ENCODE measurements around the gene GPS1.

Gene GPS1

DNA sequence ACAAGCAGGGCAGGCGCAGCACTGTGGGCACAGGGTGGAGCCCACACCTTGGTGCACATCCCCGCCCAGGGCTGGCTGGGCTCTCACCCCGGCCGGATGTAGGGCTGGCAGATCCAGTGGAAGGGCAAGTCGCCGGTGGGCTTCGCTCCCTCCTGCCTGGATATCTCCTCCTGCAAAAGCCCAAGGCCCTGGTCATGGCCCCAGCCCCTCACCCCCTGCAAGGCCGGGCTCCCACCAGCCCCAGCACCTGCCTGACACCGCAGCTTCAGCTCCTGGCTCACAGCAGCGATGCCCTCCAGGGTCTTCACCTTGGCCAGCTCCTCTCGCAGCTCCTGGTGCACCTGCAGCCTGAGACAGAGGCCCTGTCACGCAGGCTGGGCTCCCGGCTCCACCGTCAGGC lies 8.9 kb downstream of the GPS1 start:
- no peak for DNase-seq

DNA sequence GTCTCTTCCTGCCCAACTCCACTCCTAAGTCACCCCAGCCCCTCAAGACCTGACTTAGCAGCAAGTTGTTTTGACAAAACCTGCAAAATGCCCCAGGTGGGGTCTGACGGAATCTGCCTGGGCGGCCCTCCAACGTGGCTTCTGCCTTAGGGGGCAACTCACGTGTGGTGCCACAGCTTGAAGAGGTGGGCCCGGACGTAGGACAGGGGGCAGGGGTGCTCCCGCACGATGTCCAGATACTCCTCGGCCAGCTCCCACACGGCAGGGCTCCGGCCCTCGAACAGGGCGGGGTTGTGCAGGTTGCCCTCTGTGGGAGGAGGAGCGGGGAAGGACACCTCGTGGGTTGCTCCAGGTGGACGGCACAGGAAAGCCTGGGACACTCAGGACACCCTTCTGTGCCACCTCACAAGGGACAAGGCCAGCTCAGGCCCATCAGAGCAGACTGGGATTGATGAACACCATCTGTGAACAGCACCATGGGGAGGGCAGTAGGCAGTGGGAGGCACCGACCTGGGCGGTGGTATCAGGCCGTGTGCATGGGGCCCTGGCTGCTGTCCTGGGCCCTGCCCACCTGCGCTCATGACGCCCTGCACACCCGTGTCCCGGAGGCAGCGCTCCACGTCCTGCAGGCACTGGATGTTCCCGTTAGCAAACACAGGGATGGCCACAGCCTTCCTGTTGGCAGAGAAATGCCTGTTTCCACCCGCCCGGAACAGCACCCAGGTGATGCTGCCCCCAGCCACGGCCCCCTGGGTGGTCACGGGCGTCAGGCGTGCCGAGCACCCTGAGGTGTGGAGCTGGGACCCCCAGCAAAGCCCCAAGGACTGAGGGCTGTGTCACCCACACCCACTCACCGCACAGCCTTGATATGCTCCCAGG lies 9.6 kb downstream of the GPS1 start:
- DNase-seq = no peak

DNA sequence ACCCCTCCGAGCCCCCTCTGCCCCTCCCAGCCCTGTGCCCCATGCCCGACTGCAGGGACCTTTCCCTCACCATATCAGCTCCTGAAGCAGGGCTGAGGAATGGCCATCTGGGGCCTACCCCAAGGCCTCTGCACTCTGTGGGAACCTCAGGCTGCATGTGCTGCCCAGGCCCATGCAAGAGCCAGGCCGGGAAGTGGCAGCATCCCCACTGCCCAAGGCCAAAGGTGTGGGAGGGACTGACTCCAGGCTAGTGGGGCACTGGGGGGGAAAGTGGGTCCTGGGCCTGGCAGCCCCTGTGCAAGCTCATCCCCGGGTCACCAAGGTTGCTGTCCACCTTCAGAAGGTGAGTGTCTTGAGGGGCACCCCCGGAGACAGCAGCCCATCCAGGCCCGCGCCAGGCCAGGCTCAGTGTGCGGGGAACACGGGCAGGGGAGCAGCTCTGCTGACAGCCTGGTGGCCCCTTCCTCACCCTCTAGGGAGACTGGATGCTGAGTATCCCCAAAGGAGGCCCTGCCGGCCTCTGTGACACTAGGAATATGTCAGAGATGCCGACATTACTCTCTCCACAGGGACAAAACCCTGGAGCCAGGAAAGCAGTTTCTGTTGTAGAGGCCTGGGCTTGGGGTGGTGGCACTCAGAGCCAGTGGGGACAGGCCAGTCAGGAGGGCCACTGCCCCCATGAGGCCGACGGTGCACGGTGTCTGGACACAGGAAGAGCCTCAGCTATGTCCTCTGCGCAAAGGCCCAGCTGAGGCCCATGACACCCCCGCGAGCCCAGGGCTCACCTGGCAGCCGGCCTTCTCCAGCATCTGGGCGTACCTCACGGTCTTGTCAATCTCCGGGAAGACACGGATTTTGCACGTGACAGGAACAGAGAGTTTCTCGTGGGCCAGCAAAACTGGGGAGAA lies 10.6 kb downstream of the GPS1 start:
- no peak for DNase-seq

DNA sequence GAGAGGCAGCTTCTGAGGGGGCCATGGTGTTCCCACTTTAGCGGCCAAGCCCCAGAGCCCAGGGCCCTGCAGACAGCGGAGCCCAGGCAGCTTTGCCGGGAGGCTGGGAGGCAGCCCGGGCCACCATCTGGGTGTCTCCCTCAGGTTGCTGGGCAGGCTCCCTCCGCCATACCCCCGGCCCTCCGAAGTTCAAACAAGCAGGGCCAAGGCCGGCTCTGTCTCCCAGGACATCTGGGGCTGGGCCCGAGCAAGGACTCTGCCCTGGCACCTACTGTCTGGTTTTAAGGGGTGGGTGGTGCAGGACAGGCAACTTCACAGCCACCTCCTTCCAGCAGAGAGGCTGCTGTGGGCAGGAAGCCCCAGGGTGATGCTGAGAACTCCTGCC lies 11.3 kb downstream of the GPS1 start:
- DNase-seq = no peak

DNA sequence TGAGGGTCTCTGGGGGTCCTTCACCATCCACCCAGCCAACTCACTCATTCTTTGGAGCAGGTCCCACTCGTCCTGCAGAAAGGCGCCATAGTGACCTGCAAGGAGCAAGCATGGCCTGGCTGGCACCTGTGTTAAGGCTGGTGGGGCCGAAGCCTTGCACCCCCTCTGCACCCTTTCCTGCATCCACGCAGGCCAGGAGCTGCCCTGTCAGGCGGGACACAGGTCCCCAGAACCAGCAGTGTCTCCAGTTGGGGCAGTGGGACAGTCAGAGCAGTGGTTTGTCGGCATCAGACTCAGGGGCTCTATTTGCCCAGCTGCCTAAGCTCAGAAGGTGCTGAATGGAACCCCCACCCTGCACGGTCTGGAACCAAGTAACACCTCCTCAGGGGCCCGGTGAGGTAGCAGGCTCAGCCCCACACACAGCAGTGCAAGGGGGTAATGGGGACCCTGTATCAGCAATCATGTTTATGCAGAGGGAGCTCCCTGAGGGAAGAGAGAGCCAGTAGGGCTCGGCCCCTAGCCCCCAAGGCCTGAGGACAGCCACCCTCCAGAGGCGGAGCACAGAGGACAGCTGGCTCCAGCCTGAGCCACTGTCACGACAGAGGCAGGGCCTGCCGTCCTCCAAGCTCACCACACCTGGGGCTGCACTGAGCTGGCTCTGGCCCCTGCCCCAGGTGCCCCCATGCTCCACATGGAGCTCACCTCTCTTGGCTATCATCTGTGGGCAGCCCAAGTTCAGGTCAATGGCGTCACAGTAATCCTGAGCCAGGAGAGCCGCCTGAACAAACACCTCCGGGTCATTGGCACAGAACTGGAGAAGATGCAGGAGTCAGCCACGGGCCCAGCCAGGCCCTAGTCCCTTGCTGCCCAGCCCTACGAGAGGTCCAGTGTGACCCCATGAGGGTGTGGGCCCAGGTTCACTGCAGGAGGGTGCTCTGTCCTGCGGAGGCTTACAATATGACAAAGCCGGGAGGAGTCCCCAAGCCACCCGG lies 12.0 kb downstream of the GPS1 start:
- DNase-seq = no peak

DNA sequence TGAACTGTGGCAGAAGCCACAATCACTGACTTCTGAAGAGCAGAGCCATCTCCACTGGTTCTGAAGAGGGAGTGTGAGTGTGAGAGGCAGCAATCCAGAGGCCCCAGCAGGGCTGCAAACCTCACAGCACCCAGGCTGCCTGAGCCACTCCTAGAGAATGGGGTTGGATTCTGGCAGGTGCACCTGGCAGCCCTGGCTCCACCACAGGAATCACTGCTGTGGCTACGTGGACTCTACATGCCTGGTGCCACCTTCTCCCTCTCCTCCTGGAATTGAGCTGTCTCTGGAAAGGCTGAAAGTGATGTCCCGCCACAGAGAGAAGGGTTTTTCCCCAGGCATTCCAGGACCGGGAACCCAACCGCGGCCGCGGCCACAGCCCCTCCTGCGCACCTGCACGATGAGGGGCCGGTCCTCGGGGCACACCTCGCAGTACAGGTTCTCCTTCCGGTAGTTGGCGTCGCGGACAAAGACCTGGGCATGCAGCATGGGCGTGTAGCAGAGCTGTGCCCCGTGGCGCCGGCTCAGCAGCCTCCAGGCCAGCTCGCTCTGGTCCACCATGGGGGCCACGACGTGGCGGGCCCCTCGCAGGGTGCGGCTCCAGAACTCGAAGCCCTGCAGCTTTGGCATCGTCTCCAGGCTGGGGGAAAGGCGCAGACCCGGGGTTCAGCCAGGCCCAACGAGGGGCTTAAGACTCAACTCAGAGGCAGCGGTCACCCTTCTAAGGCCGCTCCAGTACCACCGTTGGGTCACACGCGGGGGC lies 12.9 kb downstream of the GPS1 start:
- no peak for DNase-seq

DNA sequence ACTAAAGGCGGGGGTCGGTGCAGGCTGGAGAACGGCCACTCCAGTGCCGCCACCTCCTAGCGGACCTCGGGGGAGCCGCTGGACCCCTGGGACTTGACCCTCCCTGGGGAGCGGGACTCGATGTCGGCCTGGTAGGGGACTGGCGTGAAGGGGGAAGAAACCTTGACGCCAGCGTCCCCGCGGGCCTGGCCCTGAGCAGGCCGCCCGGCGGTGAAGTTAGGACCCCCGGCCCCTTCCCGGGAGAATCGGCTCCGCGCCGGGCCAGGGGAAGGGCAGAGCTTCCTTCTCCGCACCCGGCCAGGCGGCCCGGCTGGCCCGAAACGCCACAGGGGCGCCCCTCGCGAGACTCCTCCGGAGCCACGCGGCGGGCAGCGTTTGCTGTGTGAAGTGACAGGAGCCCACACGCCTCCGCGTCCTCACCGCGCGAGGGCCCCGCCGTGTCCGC lies 13.5 kb downstream of the GPS1 start:
- DNase-seq = no peak

DNA sequence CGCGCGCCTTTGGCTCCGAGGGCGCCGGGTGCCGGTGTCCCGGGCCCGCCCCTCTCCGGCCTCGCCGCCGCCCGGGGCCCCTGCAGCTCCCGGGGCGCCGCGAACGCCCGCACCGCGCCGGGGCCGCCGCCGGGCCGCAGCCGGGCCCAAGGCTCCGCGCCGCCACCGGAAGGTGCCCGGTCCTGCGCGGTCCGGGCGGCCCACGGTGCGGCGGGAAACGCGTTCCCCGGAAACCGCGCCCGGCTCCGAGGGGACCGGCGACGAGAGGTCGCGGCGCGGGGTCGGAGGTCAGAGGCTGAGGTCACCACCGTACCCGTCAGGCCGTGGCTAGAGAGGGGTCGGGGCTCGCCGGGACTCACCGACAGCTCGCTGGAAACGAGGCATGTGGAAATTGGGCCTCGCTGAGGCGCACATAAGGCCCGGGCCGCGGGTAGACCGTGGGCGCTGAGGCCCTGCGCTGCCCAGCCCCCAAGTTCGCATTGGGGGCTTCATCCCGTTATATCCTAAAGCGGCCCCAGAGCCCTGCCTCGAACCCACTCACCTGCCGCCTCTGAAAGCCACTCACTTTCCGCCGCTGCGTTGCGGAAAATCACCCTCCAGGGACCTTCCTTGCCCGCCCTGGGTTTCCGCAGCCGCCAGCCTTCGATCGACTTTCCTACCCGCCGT lies 14.1 kb downstream of the GPS1 start, which contains the start of gene DUS1L:
Gene DUS1L, minus strand, starts transcription at position 167 of the 666 bp plus-strand sequence. CDS start 745 bp downstream, outside the sequence.
- peak in 1 of 2 donors; percentile 55 for DNase-seq

DNA sequence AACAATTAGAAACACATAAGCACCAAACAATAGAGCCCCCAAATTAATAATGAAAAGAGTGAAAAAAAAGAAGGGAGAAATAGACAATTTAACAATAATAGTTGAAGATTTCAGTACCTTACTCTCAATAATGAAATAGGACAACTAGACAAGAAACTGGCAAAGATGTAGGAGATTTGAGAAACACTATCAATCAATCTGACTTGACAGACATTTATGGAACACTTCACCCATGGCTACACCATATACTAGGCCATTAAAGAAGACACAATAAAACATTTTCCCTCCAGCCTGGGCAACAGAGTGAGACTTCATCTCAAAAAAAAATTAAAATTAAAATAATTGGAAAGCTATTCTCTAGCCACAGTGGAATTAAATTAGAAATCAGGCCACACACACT lies 18.9 kb downstream of the GPS1 start:
- DNase-seq = no peak

DNA sequence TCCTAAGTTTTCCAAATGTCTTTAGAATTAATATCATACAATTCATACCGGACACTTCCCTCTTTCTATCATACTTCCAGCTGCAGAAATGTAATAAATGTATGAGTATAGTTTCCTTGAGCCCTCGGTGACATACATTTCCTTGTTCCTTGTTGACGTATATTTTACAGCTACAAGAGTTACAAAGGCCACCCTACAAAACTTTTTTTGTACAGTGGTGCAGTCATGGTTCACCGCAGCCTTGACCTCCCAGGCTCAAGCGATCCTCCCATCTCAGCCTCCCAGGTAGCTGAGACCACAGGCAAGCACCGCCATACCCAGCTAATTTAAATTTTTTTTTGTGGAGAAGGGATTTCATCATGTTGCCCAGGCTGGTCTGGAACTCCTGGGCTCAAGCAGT lies 21.1 kb downstream of the GPS1 start:
- DNase-seq = no peak

DNA sequence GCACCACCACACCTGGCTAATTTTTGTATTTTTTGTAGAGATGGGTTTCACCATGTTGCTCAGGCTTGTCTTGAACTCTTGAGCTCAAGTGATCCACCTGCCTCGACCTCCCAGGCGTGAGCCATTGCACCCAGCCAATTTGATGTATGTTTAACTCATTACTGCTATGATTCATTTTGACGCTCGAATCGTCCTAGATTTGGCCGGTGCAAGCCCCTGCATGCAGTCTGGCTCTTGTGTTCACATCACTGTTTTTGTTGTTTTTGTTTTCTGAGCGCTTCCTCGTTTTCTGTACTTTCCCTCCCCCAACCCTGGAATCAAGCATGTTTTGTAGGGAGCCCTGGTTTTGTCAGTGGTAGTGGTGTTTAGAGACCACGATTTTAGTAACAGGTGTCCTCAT lies 21.7 kb downstream of the GPS1 start:
- DNase-seq = no peak

DNA sequence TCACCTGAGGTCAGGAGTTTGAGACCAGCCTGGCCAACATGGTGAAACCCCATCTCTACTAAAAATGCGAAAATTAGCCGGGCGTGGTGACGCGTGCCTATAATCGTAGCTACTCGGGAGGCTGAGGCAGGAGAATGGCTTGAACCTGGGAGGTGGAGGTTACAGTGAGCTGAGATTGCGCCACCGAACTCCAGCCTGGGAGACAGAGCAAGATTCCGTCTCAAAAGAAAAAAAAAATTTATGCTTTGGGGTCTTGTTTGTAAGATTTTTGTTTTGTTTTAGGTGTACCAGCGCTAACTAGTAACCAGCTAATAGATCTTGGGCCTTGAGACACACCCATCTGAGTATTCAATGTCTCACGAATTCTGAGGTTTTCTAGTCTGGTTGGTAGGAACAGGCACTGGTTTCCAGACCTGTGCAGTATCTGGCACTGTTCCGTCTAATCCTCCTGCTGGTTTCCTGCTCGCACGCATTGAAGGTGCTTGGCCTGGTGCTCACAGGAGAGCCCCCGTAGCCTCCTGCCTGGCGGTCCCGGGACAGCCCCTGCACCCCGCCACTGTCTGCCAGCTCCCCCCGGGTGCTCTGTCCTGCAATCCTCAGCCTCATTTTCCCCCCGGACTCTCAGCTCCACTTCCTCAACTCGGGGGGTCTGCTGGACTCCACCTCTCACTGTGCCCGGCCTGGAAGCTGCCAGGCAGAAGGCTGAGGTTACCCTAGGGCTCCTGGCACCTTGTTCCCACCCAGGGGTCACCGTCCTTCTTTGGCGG lies 24.5 kb downstream of the GPS1 start:
- DNase-seq = no peak

DNA sequence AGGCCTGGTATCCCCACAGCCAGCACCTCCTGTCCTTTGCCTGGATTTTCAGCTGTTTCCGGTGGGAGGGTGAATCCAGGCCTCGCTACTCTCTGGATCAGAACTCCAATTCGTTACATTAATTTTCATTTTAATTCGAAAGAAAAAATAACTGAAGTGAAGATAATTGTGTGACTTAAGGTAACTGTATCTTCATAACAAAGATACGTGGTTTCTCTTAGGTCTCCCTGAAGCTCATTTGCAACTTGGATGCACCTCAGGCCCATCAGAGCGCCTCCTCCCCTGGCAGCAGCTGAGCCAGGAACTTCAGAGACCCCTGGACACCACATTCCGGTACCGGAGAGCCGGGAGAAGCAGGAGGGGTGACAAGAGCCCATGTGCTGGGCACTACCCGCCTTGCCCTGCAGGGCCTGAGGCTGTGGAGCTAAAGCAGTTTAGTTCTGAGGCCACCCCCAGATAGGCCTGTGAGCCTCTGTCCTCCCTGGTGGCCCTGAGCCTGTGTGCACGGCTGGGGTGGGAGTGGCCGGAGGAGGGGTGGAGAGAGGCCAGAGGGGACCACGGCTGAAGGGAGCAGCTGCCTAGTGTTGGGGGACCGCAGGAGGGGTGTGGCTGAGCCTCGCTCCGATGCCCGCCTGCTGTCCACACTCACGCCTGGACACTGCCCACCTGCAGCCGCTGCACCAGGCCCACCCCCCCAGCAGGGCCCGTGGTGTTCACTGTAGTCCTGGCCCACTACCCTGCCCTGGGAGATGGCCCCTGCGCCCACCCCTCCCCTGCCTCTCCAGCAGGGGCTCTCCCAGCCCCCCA lies 25.3 kb downstream of the GPS1 start:
- no peak for DNase-seq

DNA sequence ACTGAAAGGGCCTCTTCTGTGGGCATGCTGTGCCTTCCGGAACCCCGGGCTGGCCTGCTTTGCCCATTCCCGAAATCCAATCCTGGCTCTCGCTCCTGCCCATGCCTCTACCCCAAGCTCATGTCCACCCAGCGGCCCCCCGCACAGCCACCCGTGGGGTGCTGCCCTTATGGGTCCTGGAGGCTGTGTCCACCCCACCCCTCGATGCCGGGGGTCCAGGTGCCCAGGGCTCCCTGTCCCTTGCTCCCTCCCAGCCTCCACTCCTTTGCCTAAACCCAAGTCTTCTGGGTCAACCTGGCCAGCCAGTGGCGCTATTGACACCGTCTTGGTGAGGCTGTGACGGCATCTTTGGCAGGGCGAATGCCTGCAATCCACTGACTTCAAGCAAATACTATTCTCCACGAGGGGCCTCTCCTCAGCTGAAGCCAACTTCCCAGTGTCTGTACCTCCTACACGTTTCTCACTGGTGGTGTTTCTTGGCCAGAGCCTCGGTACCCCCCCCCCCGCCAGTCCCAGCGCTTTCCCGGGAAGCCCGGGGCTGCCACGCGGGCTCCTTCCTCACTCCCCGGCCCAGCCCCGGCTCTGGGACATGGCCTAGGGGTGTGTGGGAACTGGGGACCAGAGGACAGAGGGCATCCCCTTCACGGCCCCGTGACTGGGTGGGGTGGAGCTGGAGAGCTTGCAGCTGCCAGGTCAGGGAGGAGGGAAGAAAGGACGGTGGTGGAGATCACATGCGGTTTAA lies 26.1 kb downstream of the GPS1 start:
- no peak for DNase-seq

DNA sequence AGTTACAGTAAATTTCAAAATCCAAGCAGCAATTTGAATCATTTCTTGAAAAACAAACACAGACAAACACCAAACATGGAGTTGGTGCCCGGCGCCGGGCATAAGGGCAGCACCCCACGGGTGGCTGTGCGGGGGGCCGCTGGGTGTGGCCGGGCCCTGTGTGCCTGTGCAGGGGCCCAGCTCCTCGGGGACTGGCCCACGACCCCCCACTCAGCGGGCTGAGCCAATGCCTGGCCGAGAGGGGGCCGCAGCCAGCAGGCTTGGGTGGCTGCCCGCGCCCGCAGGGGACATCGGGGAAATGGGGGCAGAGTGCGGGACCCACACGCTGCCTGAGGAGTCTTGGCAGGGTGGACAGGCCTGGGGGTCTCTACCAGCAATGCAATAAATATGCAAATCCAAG lies 26.7 kb downstream of the GPS1 start:
- no peak for DNase-seq

DNA sequence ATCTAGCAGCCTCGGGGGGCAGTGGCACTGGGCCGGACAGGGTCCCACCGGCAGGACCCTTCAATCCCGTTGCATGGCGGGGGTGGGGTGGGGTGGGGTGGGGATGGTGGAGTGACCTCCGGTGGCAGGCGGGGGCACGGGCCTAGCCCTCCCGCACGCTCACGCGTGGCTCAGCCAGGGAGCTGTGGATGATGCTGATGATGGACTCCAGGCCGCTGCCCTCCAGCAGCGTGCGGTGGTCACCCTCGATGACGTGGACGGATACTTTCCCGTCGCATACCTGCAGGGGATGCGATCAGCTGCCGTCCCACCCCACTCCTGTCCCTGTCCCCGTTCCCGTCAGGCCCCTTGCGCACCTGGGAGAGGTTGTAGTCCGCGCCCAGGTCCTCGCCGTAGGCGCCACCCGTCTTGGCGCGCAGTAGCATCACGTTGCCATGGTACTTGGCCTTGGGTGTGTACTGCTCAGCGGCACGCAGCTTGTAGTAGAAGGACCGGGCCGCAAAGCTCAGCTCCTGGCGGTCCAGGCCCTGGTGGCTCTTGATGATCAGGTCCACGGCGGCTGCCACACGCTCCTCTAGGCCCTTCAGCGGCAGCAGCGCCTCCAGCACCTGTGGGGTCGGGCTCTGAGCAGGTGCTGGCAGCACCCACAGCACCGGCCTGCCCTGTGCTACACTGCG lies 27.4 kb downstream of the GPS1 start:
- no peak for DNase-seq

DNA sequence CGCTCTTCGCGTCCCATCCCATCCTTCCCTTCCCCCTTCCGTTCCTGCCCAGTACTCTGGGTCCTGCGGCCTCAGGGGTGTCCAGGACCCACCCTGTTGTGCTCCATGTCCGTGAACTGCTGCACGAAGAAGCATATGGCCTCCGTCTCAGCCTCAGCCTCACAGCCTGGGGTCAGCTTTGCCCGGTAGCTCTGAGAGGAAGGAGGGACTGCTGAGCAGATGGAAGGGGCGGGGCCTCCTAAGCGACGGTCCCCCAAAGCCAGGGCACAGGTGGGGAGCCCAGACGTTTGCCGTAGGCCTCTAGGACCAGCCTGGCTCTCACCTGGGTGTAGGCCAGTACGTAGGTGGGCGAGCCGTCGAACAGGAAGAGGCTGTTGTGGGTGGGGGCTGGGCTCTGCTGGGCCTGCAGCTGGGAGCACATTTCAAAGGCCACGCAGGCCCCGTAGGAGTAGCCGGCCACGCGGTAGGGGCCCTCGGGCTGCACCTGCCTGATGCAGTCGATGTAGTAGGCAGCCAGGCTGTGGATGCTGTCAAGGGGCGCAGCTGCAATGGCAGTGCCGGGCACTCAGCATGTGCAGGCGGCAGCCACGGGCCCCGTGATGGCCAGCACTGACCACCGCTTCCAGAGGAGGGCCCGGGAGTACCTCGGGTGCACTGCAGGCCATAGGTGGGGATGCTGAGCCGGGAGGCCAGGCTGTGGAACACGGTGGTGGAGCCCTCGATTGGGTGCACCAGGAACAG lies 28.5 kb downstream of the GPS1 start:
- DNase-seq = no peak

Measured in hippocampal formation (tissue), 2 donors.